GM21717 (cell line): ENCODE data around the gene LRP10.
"Not testable (repeated sequence)": the region's sequence is repeated elsewhere in the genome, so short reads cannot be mapped to it uniquely, and the experiment has no call there.

Source experiments
- ATAC-seq: cut with Tn5 transposase; IDR thresholded peaks from one replicate; pipeline ENCODE4 v1.9.1; 2021; ENCODE audit warnings: mild to moderate bottlenecking, moderate library complexity; ENCODE audit not compliant: unreplicated experiment

Gene LRP10

GRCh38 chr14:22871224-22872032, at the start of gene LRP10:
Gene LRP10, plus strand, starts transcription at chr14:22871740. Its CDS starts 564 bp downstream, at chr14:22872304.
- ATAC-seq, result peak; percentile 71

GRCh38 chr14:22822016-22822570, 49.4 kb upstream of the LRP10 start:
- ATAC-seq, result no peak

GRCh38 chr14:22822571-22823098, 48.9 kb upstream of the LRP10 start:
- peak; percentile 28 for ATAC-seq

GRCh38 chr14:22824711-22825359, 46.7 kb upstream of the LRP10 start:
- ATAC-seq, result no peak

GRCh38 chr14:22829076-22829660, 42.4 kb upstream of the LRP10 start:
- not testable (repeated sequence) for ATAC-seq

GRCh38 chr14:22829661-22830442, 41.7 kb upstream of the LRP10 start, which contains the start of gene MRPL52:
Gene MRPL52, plus strand, starts transcription at chr14:22829887. Its CDS starts 26 bp downstream, at chr14:22829913.
- peak; percentile 76 for ATAC-seq

GRCh38 chr14:22830443-22831010, 41.0 kb upstream of the LRP10 start:
- no peak for ATAC-seq

GRCh38 chr14:22835505-22835904, 36.0 kb upstream of the LRP10 start:
- ATAC-seq, result no peak

GRCh38 chr14:22836301-22837113, 35.0 kb upstream of the LRP10 start, which contains the start of gene MMP14:
Gene MMP14, plus strand, starts transcription at chr14:22836585. Its CDS starts 233 bp downstream, at chr14:22836818.
- ATAC-seq, result no peak

- ATAC-seq, result no peak
These were observed 34.3 kb upstream of the LRP10 start for GRCh38 chr14:22837114-22837749.

- ATAC-seq, result no peak
These were observed 33.6 kb upstream of the LRP10 start for GRCh38 chr14:22837750-22838538.

- no peak for ATAC-seq
These were observed 32.9 kb upstream of the LRP10 start for GRCh38 chr14:22838631-22839041.

- ATAC-seq, result no peak
These were observed 32.3 kb upstream of the LRP10 start for GRCh38 chr14:22839159-22839779.

- ATAC-seq, result no peak
These were observed 30.2 kb upstream of the LRP10 start for GRCh38 chr14:22841311-22841710.

GRCh38 chr14:22841769-22842168, 29.8 kb upstream of the LRP10 start:
- no peak for ATAC-seq

- no peak for ATAC-seq
These were observed 29.1 kb upstream of the LRP10 start for GRCh38 chr14:22842211-22843122.
